Endodermal cell (in vitro differentiated cells): ENCODE measurements around the gene MORN1. TPM values are rescaled to one million over a fixed set of nuclear protein-coding genes. Genes with fewer than 3 reads are reported as not detected.

Experiments used
- DNase-seq: peaks from one replicate; pipeline ENCODE4 v3.0.0-alpha.2; 2017
- H3K27ac ChIP-seq: 2 replicates; pipeline ENCODE4 v1.5.1; 2013; ENCODE audit warnings: mild to moderate bottlenecking, low read depth, low read length, moderate library complexity
- H3K27me3 ChIP-seq: 2 replicates; pipeline ENCODE4 v1.6.1; 2013; ENCODE audit warnings: mild to moderate bottlenecking, low read length, moderate library complexity; ENCODE audit not compliant: insufficient read depth, control insufficient read depth, poor library complexity, severe bottlenecking
- H3K36me3 ChIP-seq: 2 replicates; pipeline ENCODE4 v1.7.0; 2013; ENCODE audit warnings: mild to moderate bottlenecking, low read length, moderate library complexity; ENCODE audit not compliant: control insufficient read depth, insufficient read depth
- H3K4me1 ChIP-seq: one replicate; pipeline ENCODE4 v1.7.0; 2013; ENCODE audit warnings: low read length; ENCODE audit not compliant: control insufficient read depth, insufficient read depth
- H3K4me3 ChIP-seq: 2 replicates; pipeline ENCODE4 v1.5.1; 2013; ENCODE audit warnings: mild to moderate bottlenecking, low read length, moderate library complexity
- H3K9ac ChIP-seq: 2 replicates; pipeline ENCODE4 v1.6.1; 2013; ENCODE audit warnings: mild to moderate bottlenecking, low read length, moderate library complexity; ENCODE audit not compliant: poor library complexity, severe bottlenecking; ENCODE audit errors: extremely low read depth
- H3K9me3 ChIP-seq: 2 replicates; pipeline ENCODE4 v1.6.1; 2013; ENCODE audit warnings: mild to moderate bottlenecking, low read length, moderate library complexity; ENCODE audit not compliant: control insufficient read depth
- H3K27ac Mint-ChIP-seq: 2 replicates; pipeline ENCODE4 v1.8.0; 2020; ENCODE audit warnings: mixed read lengths
- H3K27me3 Mint-ChIP-seq: 2 replicates; pipeline ENCODE4 v1.8.0; 2021; ENCODE audit warnings: mild to moderate bottlenecking, mixed read lengths; ENCODE audit not compliant: insufficient read depth
- H3K36me3 Mint-ChIP-seq: 2 replicates; pipeline ENCODE4 v1.8.0; 2020; ENCODE audit warnings: low read depth, mixed read lengths
- H3K4me1 Mint-ChIP-seq: 2 replicates; pipeline ENCODE4 v1.8.0; 2020; ENCODE audit warnings: mixed read lengths
- H3K4me3 Mint-ChIP-seq: 2 replicates; pipeline ENCODE4 v1.8.0; 2020; ENCODE audit warnings: mild to moderate bottlenecking, moderate library complexity, mixed read lengths
- H3K9me3 Mint-ChIP-seq: 2 replicates; pipeline ENCODE4 v1.8.0; 2020; ENCODE audit warnings: mild to moderate bottlenecking, mixed read lengths
- WGBS, 2 experiments: methylation state at CpG; one replicate each; pipeline versions ENCODE4 v1.1.5 to v1.1.7; 2013; ENCODE audit warnings: missing lambda C conversion rate in 2 of 2, mixed read lengths in 1 of 2; ENCODE audit not compliant: insufficient coverage in 1 of 2, insufficient read length in 1 of 2; 5-methylcytosine and 5-hydroxymethylcytosine counted together
- total RNA-seq, 2 donors: library from RNA; stranded (reverse); fragmentation: NEBNext Ultra II Directional in 1 of 2; extraction: Animal tissue kit (Norgen Biotek cat#: 25700) in 1 of 2; gene quantifications; 2 replicates in 1 of 2; 3 replicates in 1 of 2; pipeline ENCODE4 v1.2.1, GENCODE V29; 2021
- TF ChIP-seq, protein P1 (sequence below): fragments of 200-600 bp; sonication (generic); conservative IDR thresholded peaks from 2 replicates; pipeline ENCODE4 v1.5.0; 2021; ENCODE audit warnings: antibody characterized with exemption, mild to moderate bottlenecking

Gene MORN1
- total RNA-seq, 2 donors from 2014 or later: 21.3 to 24.9 TPM

DNA sequence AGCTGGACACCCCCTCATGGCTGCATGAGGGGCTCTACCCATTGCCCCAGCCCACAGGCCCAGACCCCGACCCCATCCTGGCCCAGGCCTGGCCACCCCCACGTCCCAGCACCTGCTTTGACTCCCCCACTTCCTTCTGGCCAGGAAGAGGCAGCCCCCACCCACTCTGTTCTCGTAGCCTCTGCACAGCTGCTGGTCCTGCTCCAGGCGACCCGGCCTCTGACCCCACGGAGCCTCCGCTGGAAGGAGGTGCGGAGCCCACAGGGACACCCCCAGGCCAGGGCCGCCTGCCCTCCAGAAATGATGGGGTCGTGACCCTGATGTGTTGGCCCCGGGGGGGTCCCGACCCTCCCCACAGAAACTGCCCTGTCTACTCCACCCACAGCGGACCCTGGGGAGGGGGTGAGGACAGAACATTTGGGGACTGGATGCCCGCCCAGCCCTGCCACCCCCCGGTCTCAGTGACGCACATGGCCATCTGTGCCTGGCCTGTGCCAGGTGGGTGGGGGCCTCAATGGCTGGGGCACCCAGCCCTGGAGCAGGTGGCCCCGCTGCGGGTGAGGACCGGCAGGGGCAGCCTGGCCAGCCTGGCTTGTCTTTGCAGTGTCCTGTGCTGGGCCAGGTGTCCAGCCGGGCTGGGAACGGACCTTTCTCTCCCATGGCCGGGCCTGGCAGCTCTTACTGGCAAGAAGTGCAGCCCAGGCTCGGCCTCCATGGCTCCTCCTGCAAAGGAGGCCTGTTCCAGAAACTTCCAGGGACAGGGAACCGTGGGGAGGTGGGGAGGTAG, 78.6 kb downstream of the MORN1 start:
- TF ChIP-seq, protein P1, sequence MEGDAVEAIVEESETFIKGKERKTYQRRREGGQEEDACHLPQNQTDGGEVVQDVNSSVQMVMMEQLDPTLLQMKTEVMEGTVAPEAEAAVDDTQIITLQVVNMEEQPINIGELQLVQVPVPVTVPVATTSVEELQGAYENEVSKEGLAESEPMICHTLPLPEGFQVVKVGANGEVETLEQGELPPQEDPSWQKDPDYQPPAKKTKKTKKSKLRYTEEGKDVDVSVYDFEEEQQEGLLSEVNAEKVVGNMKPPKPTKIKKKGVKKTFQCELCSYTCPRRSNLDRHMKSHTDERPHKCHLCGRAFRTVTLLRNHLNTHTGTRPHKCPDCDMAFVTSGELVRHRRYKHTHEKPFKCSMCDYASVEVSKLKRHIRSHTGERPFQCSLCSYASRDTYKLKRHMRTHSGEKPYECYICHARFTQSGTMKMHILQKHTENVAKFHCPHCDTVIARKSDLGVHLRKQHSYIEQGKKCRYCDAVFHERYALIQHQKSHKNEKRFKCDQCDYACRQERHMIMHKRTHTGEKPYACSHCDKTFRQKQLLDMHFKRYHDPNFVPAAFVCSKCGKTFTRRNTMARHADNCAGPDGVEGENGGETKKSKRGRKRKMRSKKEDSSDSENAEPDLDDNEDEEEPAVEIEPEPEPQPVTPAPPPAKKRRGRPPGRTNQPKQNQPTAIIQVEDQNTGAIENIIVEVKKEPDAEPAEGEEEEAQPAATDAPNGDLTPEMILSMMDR: no peak
- peaks cover 9% of the 10 kb centered on the region for H3K36me3 ChIP-seq
- H3K9ac ChIP-seq: no peak overlapping the region
- no peak for DNase-seq
- no peaks in the 10 kb centered on the region for H3K9me3 ChIP-seq
- peaks cover 3% of the 10 kb centered on the region for H3K4me1 Mint-ChIP-seq
- H3K27me3 ChIP-seq: no peaks in the 10 kb centered on the region
- no peaks in the 10 kb centered on the region for H3K9me3 Mint-ChIP-seq
- H3K4me3 ChIP-seq: no peak overlapping the region
- 89 to 94% methylated on average over 8 to 24 of the region's 24 CpGs for WGBS, 2 experiments
- no peak overlapping the region for H3K27ac Mint-ChIP-seq
- H3K27me3 Mint-ChIP-seq: no peaks in the 10 kb centered on the region
- peaks cover 8% of the 10 kb centered on the region for H3K4me1 ChIP-seq
- peaks cover 11% of the 10 kb centered on the region for H3K36me3 Mint-ChIP-seq
- no peak overlapping the region for H3K4me3 Mint-ChIP-seq
- peak overlapping the region; percentile 57 for H3K27ac ChIP-seq

DNA sequence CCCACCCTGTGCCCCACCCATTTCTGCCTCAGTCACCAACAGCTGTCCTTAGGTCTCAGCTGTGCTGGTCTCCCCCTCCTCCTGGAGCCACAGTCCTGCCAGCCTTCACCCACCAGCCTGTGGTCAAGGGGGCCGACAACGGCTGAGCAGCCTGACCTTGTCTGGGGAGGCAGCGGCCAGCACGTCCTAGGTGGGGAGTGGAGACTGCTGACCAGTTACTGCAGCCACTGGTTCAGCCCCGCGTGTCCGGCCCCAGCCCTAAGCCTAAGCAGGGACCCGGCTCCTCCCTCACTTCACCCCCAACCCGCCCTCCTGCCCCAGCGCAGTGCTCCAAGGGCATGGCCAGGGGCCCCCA, 79.2 kb downstream of the MORN1 start:
- Histone ChIP-seq H3K36me3 (peaks cover 15% of the 10 kb centered on the region), H3K4me1 (peaks cover 8% of the 10 kb centered on the region), H3K27ac (no peak overlapping the region), H3K9me3 (no peaks in the 10 kb centered on the region), H3K9ac (no peak overlapping the region), H3K4me3 (no peak overlapping the region), H3K27me3 (no peaks in the 10 kb centered on the region)
- TF ChIP-seq, protein P1: no peak
- Mint-ChIP-seq H3K9me3 (no peaks in the 10 kb centered on the region), H3K27ac (no peak overlapping the region), H3K36me3 (peaks cover 16% of the 10 kb centered on the region), H3K4me1 (peaks cover 3% of the 10 kb centered on the region), H3K4me3 (no peak overlapping the region), H3K27me3 (no peaks in the 10 kb centered on the region)
- DNase-seq: no peak
- 86% methylated on average over 10 of the region's 10 CpGs; no CpG with 5 or more reads in 1 of the 2 experiments for WGBS, 2 experiments

DNA sequence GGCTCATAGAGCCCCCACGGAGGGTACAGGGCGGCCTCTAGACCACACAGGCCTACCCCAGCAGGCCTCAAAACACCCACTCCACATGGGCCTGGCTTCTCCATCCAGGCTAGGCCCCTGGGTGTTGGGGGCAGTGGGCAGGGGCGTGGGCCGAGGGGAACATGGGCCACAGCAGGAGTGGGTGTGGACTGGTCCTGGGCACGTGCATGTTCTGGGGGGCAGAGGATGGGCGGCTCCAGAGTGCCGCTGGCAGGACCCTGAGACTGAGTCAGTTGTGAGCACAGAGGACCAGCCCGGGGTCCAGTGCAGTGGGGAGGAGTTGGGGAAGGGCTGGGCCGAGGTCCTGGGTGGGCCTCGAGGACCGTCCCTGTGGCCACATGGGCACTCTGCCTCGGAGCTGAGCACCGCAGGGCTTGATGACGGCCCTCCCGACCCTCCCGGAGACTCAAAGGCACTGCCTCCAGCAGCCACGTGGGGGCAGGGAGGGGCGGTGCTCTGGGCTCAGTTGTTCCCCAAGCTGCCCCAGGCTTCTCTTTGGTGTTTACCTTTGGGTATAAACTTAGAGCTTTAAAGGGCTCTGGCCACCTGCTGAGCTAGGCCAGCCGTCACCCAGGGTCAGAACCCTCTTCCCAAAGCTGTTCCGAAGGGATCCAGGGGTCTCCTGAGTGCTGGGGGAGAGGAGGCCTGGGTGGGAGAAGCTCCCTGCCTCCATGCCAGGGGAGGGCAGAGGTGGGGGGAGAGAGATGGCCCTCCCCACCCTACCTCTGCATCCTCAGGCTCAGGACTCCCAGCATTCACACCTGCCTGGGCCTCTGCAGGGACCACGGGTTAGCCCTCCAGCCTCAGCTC, 79.9 kb downstream of the MORN1 start:
- H3K4me3 ChIP-seq: no peak overlapping the region
- Mint-ChIP-seq H3K27ac (no peak overlapping the region), H3K4me3 (no peak overlapping the region), H3K9me3 (no peaks in the 10 kb centered on the region), H3K36me3 (peaks cover 21% of the 10 kb centered on the region), H3K4me1 (peaks cover 1% of the 10 kb centered on the region), H3K27me3 (no peaks in the 10 kb centered on the region)
- H3K27ac ChIP-seq: no peak overlapping the region
- no peaks in the 10 kb centered on the region for H3K9me3 ChIP-seq
- peak; percentile 92 for DNase-seq
- no peaks in the 10 kb centered on the region for H3K27me3 ChIP-seq
- H3K9ac ChIP-seq: no peak overlapping the region
- TF ChIP-seq, protein P1: peak; percentile 76
- WGBS, 2 experiments: 51 to 62% methylated on average over 11 to 21 of the region's 21 CpGs
- peaks cover 16% of the 10 kb centered on the region for H3K36me3 ChIP-seq
- H3K4me1 ChIP-seq: peaks cover 8% of the 10 kb centered on the region
